Measurements from ENCODE around the gene TBL3.

TBL3 gene

DNA sequence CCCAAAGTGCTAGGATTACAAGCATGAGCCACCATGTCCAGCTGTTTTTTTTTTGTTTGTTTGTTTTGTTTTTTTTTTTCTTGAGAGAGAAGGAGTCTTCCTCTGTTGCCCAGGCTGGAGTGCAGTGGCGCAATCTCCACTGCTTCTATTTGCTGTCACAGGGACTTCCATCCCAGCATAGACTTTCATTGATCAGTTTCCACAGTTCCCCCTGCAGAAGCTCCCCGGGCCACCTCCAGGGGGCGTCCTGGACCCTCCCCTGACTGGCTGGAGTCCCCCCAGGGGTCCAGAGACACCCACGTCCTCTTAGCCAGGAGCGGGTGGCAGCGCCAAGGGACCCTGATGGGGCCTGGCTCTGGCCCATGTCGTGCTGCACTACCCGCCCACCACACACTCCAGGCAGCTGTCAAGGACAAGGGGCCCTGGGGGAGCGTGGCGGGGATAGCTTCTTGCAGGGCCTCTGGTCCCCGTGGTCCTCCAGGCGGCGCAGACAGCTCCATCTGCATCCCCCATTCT lies 44.6 kb downstream of the TBL3 start:
- DNase-seq (ENCODE audit: low spot score): no peak

DNA sequence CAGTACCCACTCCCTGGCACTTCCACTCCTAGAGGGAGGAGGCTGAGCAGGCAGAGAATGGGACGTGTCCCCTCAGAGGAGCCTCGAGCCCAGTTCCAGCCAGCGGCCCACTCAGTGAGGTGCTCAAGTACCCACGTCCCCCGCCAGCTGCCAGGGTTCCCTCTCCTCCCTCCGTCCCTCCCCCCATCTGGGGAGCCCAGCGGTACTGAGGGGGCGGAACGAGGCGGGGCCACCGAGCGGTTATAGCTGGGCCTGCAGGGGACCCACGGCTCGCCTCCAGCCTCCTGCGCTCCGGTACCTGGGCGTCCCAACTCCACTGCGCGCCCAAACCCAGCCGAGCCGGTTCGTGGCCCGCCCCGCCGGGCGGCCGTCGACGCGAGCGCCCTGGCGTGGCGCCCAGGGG lies 47.7 kb downstream of the TBL3 start, which contains the start of gene NPW:
Gene NPW, plus strand, starts transcription at position 268 of the 403 bp plus-strand sequence.
- DNase-seq (ENCODE audit: low spot score): no peak

DNA sequence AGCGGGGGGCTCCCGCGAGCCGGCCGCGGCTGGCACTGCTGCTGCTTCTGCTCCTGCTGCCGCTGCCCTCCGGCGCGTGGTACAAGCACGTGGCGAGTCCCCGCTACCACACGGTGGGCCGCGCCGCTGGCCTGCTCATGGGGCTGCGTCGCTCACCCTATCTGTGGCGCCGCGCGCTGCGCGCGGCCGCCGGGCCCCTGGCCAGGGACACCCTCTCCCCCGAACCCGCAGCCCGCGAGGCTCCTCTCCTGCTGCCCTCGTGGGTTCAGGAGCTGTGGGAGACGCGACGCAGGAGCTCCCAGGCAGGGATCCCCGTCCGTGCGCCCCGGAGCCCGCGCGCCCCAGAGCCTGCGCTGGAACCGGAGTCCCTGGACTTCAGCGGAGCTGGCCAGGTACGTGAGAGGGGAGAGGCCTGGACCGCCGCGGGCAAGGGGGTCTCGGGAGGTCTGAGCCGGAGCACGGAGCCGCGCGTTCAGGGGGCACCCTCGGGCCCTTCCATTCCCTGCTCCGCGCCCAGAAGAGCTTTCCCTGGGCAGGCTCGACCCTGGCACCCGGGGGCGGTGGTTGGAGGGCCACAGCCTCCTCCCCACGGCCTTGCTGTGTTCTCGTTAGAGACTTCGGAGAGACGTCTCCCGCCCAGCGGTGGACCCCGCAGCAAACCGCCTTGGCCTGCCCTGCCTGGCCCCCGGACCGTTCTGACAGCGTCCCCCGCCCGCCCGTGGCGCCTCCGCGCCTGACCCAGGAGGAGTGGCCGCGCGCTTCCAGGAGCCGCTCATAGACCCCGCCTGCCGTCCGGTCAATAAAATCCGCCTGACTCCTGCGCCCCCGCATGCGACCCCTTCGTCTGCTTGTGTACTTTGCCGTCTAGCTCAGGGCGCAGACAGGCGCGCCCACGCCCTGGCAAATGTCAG lies 48.3 kb downstream of the TBL3 start:
- no peak for DNase-seq (ENCODE audit: low spot score)

DNA sequence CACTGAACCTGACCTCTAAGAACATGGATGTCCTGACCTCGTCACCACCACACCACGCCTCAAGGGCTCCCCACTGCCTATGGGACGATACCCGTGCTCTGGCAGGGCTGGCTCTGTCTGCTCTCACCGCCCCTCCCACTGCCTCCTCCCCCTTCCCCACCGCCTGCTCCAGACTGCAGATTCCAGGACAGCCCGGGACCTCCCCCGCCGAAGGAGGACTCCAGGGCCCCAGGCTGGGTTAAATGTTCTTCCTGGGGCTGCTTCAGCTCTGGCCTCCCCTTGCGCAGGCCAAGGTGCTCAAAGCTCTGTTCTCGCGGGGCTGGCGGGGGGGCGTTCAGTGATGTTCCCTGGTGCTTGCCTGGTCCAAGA lies 50.9 kb downstream of the TBL3 start:
- DNase-seq (ENCODE audit: low spot score): no peak

DNA sequence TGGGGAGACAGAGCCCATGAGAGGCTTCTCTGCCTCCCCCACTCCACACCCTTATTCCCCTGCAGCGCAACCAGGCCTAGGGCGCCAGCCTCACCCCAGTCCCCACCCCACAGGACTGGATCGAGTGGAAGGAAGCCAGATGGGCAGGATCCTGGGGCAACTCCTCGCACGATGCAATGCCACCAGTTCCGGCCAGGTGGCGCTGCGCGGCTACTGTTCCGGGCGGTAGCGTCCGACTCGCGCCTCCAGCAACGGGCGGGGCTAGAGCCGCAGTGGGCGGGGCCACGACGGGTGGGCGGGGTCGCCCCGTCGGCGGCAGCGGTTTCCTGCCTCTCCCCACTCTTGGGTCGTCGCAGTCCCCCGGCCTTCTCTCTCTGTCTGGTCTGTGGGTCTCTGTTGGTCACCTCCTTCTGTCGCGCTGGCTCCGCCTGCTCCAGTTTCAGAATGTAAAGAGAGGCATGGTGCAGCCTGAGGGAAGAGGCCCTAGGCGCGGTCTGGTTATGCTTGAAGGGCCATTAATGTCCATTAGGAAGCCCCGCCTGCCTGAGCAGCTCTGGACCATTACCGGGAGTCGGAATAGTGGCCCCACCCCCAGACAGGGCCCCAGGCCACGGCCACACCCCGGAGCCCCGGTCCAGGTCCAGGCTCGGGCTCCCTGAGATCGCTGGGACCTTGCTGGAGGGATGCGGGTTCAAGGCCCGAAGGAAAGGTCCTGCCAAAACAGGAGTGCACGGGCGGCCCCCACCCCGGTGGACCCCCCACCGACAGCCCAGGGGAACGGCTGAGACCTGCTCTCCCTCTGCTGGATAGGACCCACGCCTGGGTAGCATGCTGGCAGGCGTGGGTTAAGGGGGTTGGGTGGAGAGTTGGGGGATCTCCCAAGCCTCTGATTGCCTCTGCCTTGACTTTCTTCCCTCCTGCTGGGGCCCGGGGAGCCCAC lies 51.5 kb downstream of the TBL3 start:
- DNase-seq (ENCODE audit: low spot score): peak; percentile 88

DNA sequence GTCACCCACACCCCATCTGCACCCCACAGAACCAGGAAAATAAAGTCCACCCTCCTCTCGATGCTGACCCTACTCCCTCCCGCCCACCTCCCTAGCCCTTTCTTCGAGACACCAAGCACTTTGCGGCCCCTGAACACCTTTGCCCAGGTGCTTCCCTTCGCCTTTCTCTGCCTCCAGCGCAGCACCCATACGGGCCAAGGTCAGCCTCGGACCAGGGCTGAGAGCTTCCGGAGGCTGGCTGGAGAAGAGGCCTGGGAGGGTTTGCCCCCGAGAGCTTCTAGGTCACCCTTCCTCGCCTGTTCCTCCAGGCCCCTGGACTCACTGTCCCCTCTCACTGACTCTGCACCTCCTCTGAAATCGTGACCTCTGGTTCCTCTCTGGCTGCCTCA lies 52.2 kb downstream of the TBL3 start:
- no peak for DNase-seq (ENCODE audit: low spot score)

DNA sequence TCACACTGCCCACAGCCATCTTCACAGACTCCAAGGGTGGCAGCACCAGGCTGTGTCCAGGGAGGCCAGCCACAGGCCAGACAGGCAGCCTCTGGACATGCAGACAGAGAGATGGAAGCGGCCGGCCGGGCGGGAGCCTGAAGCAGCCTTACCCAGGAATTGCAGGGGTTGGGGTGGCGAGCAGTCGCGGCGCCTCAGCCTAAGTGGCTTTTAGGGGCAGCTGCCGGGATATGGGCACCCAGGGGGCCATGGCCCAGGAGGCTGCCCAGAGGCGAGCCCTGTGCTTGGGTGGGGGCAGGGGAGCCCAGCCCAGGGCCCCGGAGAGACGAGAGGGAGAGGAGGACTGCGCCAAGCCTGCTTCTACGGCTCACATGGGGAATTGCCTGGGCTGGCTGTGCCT lies 53.4 kb downstream of the TBL3 start:
- DNase-seq (ENCODE audit: low spot score): no peak

DNA sequence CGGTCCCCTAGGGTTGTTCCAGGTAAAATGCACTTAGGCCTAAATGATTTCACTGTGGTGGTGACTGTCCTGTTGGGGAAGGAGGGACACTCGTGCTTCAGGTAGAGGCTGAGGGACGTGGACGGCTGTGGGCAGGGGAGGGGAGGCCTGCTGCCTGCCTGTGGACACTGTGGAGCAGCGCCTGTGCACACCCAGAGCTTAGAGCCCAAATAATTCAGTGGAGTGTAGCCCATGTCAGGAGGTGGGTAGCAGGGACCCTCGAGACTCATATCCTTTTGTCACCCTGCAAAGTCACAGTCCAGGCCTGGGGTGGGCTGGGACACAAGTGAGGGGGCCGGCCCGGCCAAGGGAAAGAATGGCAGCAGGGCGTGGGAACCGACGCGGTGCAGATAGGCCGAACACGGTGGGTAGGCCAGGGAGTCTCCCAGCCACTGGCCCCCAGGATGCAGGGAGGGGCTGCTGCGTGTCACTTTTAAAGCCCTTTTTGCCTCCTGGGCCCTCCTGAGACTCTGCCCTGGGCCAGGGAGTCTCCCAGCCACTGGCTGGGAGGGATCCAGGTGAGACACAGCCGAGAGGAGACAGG lies 54.1 kb downstream of the TBL3 start:
- no peak for DNase-seq (ENCODE audit: low spot score)

DNA sequence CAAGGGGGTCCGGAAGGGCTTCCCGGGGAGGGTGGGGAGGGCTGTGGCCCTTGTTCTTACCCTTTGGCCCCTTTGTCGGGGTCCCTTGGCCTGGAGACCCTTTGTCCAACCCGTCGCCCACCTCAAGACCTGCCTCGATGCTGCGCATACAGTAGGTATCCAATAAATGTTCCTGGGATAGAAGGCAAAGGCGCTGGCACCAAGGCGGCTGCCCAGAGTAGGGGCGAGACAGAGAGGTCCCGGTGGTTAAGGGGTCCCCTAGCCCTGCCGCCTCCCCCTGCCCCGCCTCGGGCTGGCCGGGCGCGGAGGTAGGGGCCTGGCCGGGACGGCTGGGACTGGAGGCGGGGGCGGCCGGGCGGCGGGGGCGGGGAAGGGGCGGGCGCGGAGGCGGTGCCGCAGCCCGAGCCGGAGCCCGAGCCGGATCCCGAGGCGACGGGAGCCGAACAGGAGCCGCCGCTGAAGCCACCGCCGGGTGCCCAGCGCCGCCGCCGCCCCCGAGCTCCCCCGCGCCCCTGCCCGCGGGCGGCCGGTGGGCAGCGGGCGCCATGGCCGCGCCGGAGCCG lies 54.7 kb downstream of the TBL3 start, which contains the start of gene NHERF2:
Gene NHERF2, plus strand, starts transcription at position 442 of the 563 bp plus-strand sequence. Its CDS starts 104 bp downstream, at position 546.
- no peak for DNase-seq (ENCODE audit: low spot score)

DNA sequence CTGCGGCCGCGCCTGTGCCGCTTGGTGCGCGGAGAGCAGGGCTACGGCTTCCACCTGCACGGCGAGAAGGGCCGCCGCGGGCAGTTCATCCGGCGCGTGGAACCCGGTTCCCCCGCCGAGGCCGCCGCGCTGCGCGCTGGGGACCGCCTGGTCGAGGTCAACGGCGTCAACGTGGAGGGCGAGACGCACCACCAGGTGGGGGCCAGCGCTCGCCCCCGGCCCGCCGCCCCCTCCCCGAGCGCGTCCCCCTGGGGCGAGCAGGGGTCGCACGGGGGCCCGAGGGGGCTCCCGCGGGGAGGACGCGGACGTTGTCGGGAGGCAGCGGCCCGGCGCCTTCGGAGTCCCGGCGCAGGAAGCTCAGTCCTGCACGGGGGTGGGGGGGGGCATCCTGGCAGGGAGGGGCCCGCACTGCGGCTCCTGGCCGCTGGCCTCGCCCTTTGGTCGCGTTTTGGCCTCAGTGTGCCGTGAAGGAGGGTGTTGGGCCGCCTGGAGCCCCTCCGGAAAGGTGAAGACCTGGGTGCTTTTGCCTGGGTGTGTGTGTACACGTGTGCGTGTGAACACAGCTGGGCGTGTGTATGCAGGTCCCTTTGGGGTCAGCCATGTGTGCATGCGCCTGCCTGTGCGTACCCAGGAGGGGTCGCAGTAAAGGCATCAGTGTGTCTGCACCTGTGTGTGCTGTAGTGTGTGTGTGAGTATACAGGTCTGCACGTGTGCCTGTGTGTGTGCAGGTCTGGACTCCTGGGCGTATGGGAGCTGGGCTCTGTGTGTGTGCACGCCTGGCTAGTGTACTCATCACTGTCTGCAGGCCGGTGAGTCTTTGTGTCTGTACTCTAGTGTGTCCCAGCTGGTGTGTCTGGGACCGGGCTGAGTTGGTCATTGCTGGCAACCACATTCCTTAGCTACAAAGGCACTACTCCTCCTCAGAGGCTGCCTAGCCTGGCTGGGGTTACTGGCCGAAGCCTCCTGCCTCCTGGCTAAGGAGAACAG lies 55.5 kb downstream of the TBL3 start:
- no peak for DNase-seq (ENCODE audit: low spot score)

DNA sequence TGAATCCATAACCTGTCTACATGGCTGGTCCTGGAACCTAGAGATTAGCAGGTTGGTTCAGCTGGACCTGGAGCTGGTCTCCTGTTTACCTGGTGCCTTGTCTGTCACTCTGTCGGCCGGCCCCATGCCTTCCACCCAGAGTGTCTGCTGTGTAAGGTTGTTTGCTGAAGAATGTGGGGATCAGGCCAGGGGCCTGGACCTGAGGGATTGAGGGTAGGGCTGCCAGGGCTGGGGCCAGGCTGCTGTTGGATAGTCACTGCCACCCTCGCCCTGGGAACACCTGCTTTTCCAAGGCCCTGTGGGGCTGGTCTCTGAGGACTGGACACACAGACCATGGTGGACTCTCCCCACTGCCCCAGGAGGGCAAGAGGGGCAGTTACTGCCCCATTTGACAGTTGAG lies 56.3 kb downstream of the TBL3 start:
- no peak for DNase-seq (ENCODE audit: low spot score)

DNA sequence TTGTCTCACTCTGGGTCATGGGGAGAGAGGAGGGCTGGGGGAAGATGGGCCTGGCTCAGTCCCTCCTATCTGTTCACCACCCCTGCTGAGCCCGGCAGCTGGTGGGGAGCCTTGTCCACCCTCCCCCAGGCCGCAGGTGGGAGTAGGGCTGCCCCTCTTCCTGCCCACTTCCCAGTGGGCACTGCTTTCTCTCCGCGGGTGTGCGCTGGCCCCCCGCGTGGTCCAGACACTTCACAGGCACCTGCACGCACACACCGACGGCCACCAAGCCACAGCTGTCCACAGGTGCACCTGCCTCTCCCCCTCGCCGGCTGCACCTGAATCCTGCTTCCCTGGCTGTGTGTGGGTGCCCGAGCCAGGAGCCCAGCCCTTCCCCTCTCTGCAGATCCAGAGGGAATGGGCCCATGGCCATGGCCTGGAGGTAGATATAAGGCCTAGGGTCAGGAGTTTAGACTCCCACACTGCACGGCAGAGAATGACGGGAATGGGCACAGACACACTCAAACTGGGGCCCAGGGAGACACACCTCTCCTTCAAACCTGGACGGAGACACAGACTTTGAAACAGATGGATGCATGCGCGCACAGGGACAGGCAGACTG lies 56.9 kb downstream of the TBL3 start:
- DNase-seq (ENCODE audit: low spot score): no peak

DNA sequence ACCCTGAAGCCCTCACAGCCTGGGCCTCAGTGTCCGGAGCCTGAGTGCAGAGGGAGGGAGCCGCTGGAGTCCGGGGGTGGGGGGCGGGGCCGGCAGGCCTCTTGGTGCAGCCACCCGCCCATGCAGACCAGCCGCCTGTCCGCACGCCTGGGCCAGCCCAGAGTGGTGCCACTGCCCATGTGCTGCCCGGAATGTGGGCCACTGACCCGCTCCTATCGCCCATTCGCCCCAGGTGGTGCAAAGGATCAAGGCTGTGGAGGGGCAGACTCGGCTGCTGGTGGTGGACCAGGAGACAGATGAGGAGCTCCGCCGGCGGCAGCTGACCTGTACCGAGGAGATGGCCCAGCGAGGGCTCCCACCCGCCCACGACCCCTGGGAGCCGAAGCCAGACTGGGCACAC lies 57.5 kb downstream of the TBL3 start:
- DNase-seq (ENCODE audit: low spot score): no peak

DNA sequence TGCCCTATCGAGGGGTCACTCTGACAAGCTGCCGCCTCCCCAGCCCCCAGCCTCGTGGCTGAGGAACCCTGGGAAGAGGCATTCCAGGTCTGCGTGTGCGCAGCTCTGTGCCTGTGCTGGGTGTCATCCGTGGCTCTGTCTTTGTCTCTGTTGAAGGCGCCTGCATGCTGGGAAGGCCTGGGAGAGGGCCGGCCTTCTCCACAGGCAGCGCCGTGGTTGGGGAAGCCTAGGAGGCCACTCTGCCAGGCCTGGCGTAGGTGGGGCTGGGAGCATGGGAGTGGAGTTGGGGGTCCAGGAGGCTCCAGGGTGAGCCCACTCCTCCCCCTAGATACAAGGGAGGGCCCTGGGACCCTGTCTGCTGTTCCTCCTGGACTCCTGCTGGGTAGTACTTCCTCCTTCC lies 58.2 kb downstream of the TBL3 start:
- DNase-seq (ENCODE audit: low spot score): no peak

DNA sequence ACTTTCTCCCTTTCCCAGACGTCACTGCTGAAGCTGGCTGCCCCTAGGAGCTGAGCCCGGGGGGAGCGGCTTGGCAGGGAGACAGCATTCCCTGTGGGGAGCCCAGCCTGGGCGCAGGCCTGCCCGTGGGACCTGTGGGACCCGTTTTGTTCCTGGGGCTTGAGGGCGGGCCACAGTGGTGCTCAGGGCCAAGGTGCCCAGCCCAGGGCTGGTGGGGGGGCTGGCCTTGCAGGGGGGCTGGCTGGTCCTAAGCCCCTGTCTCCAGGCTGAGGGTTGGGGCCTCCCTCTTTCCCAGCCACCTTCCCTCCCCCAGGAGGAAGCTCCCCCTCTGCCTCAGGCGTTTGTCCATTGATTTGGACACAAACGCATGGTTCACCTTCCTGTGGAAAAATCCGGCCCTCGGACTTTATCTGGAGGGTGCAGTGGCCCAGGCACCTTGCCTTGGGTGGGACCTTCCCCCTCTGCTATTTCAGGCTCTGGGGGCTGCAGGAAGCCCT lies 59.3 kb downstream of the TBL3 start:
- no peak for DNase-seq (ENCODE audit: low spot score)

Data from LoVo (cell line).